Measurements from ENCODE around the gene CTXN3. TPM values are rescaled to one million over a fixed set of nuclear protein-coding genes. Genes with fewer than 3 reads are reported as not detected.

The CTXN3 gene
- total RNA-seq (10 to 100 TPM; 19.9 to 21.4 TPM), polyA plus RNA-seq (ENCODE audit: insufficient read length in 2 of 2) (10 to 100 TPM in 1 of 2 donors, 1 to 10 TPM in 1; 9.6 to 10.8 TPM)
- long read RNA-seq, donor 1, transcript CTXN3-201 (3 exons, 1,660 nt), result major isoform, 5 of 10 reads
- long read RNA-seq, donor 1, transcript CTXN3-204 (1 exons, 1,208 nt), result major isoform, 5 of 10 reads
- long read RNA-seq, donor 1, partial matches to known transcripts, result 0 of 10 reads
- long read RNA-seq, donor 1, other reads (novel, unspliced or antisense), result 0 of 10 reads
- long read RNA-seq, donor 2, partial matches to known transcripts, result 0 of 2 reads
- long read RNA-seq, donor 2, other reads (novel, unspliced or antisense), result 0 of 2 reads
- long read RNA-seq, donor 3, result 0 reads
- long read RNA-seq, donor 4, result 0 reads

- WGBS (ENCODE audit: insufficient coverage), result 24% methylated on average over 4 of the region's 7 CpGs
- DNase-seq (ENCODE audit: low read depth in 4 of 6, low spot score in 6 of 6), result peak in 1 of 6 donors; percentile 70
- no peaks in the 10 kb centered on the region for H3K36me3 ChIP-seq (ENCODE audit: control insufficient read depth, insufficient read depth, low read length)
These were observed at the start of gene CTXN3 for GRCh38 chr5:127649018-127649439. Gene CTXN3 (plus strand): TSS chr5:127649082. CDS start chr5:127657522, 8,440 bp downstream.

GRCh38 chr5:127599320-127599719 lies 49.6 kb upstream of the CTXN3 start:
- no peak for DNase-seq (ENCODE audit: low read depth in 4 of 6, low spot score in 6 of 6)
- WGBS (ENCODE audit: insufficient coverage), result 77% methylated on average over 3 of the region's 3 CpGs
- H3K27ac ChIP-seq (ENCODE audit: low read depth, low read length), result no peak overlapping the region

More at GRCh38 chr5:127649018-127649439, at the start of gene CTXN3:
- Histone ChIP-seq H3K9me3 (ENCODE audit: control insufficient read depth, insufficient read depth, low read length) (no peaks in the 10 kb centered on the region), H3K27me3 (ENCODE audit: control insufficient read depth, insufficient read depth, low read length) (no peaks in the 10 kb centered on the region), H3K27ac (ENCODE audit: low read depth, low read length) (peak within 1 kb of the TSS; percentile 25), H3K4me1 (ENCODE audit: control insufficient read depth, insufficient read depth, low read length) (no peaks in the 10 kb centered on the region), H3K4me3 (ENCODE audit: low read depth, low read length) (peak within 1 kb of the TSS; percentile 16)

GRCh38 chr5:127599847-127600246 lies 49.0 kb upstream of the CTXN3 start:
- Histone ChIP-seq H3K27me3 (ENCODE audit: control insufficient read depth, insufficient read depth, low read length) (no peaks in the 10 kb centered on the region), H3K9me3 (ENCODE audit: control insufficient read depth, insufficient read depth, low read length) (no peaks in the 10 kb centered on the region), H3K36me3 (ENCODE audit: control insufficient read depth, insufficient read depth, low read length) (no peaks in the 10 kb centered on the region), H3K27ac (ENCODE audit: low read depth, low read length) (no peak overlapping the region), H3K4me1 (ENCODE audit: control insufficient read depth, insufficient read depth, low read length) (no peaks in the 10 kb centered on the region), H3K4me3 (ENCODE audit: low read depth, low read length) (no peak overlapping the region)
- WGBS (ENCODE audit: insufficient coverage), result 100% methylated on average over 1 of the region's 4 CpGs
- no peak for DNase-seq (ENCODE audit: low read depth in 4 of 6, low spot score in 6 of 6)

More at GRCh38 chr5:127599320-127599719, 49.6 kb upstream of the CTXN3 start:
- H3K36me3 ChIP-seq (ENCODE audit: control insufficient read depth, insufficient read depth, low read length), result no peaks in the 10 kb centered on the region
- H3K4me3 ChIP-seq (ENCODE audit: low read depth, low read length), result no peak overlapping the region
- H3K4me1 ChIP-seq (ENCODE audit: control insufficient read depth, insufficient read depth, low read length), result no peaks in the 10 kb centered on the region
- H3K27me3 ChIP-seq (ENCODE audit: control insufficient read depth, insufficient read depth, low read length), result no peaks in the 10 kb centered on the region
- H3K9me3 ChIP-seq (ENCODE audit: control insufficient read depth, insufficient read depth, low read length), result no peaks in the 10 kb centered on the region

- no peak overlapping the region for H3K4me3 ChIP-seq (ENCODE audit: low read depth, low read length)
- H3K27me3 ChIP-seq (ENCODE audit: control insufficient read depth, insufficient read depth, low read length), result no peaks in the 10 kb centered on the region
- WGBS (ENCODE audit: insufficient coverage), result no CpG with 5 or more reads among the region's 1 CpG
- no peaks in the 10 kb centered on the region for H3K4me1 ChIP-seq (ENCODE audit: control insufficient read depth, insufficient read depth, low read length)
- DNase-seq (ENCODE audit: low read depth in 4 of 6, low spot score in 6 of 6), result no peak
- no peaks in the 10 kb centered on the region for H3K9me3 ChIP-seq (ENCODE audit: control insufficient read depth, insufficient read depth, low read length)
- no peaks in the 10 kb centered on the region for H3K36me3 ChIP-seq (ENCODE audit: control insufficient read depth, insufficient read depth, low read length)
- no peak overlapping the region for H3K27ac ChIP-seq (ENCODE audit: low read depth, low read length)
These were observed 47.8 kb upstream of the CTXN3 start for GRCh38 chr5:127601111-127601510.

GRCh38 chr5:127601601-127602000 lies 47.3 kb upstream of the CTXN3 start:
- DNase-seq (ENCODE audit: low read depth in 4 of 6, low spot score in 6 of 6), result no peak
- no peaks in the 10 kb centered on the region for H3K4me1 ChIP-seq (ENCODE audit: control insufficient read depth, insufficient read depth, low read length)
- WGBS (ENCODE audit: insufficient coverage), result no CpG with 5 or more reads among the region's 4 CpGs

GRCh38 chr5:127602481-127602880 lies 46.4 kb upstream of the CTXN3 start:
- WGBS (ENCODE audit: insufficient coverage), result 98% methylated on average over 3 of the region's 3 CpGs
- Histone ChIP-seq H3K27ac (ENCODE audit: low read depth, low read length) (no peak overlapping the region), H3K9me3 (ENCODE audit: control insufficient read depth, insufficient read depth, low read length) (no peaks in the 10 kb centered on the region), H3K4me3 (ENCODE audit: low read depth, low read length) (no peak overlapping the region), H3K4me1 (ENCODE audit: control insufficient read depth, insufficient read depth, low read length) (no peaks in the 10 kb centered on the region), H3K36me3 (ENCODE audit: control insufficient read depth, insufficient read depth, low read length) (no peaks in the 10 kb centered on the region), H3K27me3 (ENCODE audit: control insufficient read depth, insufficient read depth, low read length) (no peaks in the 10 kb centered on the region)
- DNase-seq (ENCODE audit: low read depth in 4 of 6, low spot score in 6 of 6), result no peak

More at GRCh38 chr5:127601601-127602000, 47.3 kb upstream of the CTXN3 start:
- Histone ChIP-seq H3K4me3 (ENCODE audit: low read depth, low read length) (no peak overlapping the region), H3K27me3 (ENCODE audit: control insufficient read depth, insufficient read depth, low read length) (no peaks in the 10 kb centered on the region), H3K27ac (ENCODE audit: low read depth, low read length) (no peak overlapping the region), H3K36me3 (ENCODE audit: control insufficient read depth, insufficient read depth, low read length) (no peaks in the 10 kb centered on the region), H3K9me3 (ENCODE audit: control insufficient read depth, insufficient read depth, low read length) (no peaks in the 10 kb centered on the region)

- no peaks in the 10 kb centered on the region for H3K36me3 ChIP-seq (ENCODE audit: control insufficient read depth, insufficient read depth, low read length)
- H3K4me3 ChIP-seq (ENCODE audit: low read depth, low read length), result no peak overlapping the region
- 17% methylated on average over 3 of the region's 8 CpGs for WGBS (ENCODE audit: insufficient coverage)
- H3K4me1 ChIP-seq (ENCODE audit: control insufficient read depth, insufficient read depth, low read length), result no peaks in the 10 kb centered on the region
- H3K9me3 ChIP-seq (ENCODE audit: control insufficient read depth, insufficient read depth, low read length), result no peaks in the 10 kb centered on the region
- H3K27ac ChIP-seq (ENCODE audit: low read depth, low read length), result no peak overlapping the region
- no peaks in the 10 kb centered on the region for H3K27me3 ChIP-seq (ENCODE audit: control insufficient read depth, insufficient read depth, low read length)
- no peak for DNase-seq (ENCODE audit: low read depth in 4 of 6, low spot score in 6 of 6)
These were observed 45.7 kb upstream of the CTXN3 start for GRCh38 chr5:127602896-127603844.

GRCh38 chr5:127608077-127608660 lies 40.7 kb upstream of the CTXN3 start:
- DNase-seq (ENCODE audit: low read depth in 4 of 6, low spot score in 6 of 6), result peak in 1 of 6 donors; percentile 37
- Histone ChIP-seq H3K36me3 (ENCODE audit: control insufficient read depth, insufficient read depth, low read length) (no peaks in the 10 kb centered on the region), H3K27ac (ENCODE audit: low read depth, low read length) (no peak overlapping the region), H3K4me1 (ENCODE audit: control insufficient read depth, insufficient read depth, low read length) (no peaks in the 10 kb centered on the region), H3K9me3 (ENCODE audit: control insufficient read depth, insufficient read depth, low read length) (no peaks in the 10 kb centered on the region), H3K4me3 (ENCODE audit: low read depth, low read length) (no peak overlapping the region), H3K27me3 (ENCODE audit: control insufficient read depth, insufficient read depth, low read length) (no peaks in the 10 kb centered on the region)
- WGBS (ENCODE audit: insufficient coverage), result 67% methylated on average over 1 of the region's 6 CpGs

GRCh38 chr5:127609011-127609410 lies 39.9 kb upstream of the CTXN3 start:
- Histone ChIP-seq H3K36me3 (ENCODE audit: control insufficient read depth, insufficient read depth, low read length) (no peaks in the 10 kb centered on the region), H3K27me3 (ENCODE audit: control insufficient read depth, insufficient read depth, low read length) (no peaks in the 10 kb centered on the region), H3K4me1 (ENCODE audit: control insufficient read depth, insufficient read depth, low read length) (no peaks in the 10 kb centered on the region), H3K4me3 (ENCODE audit: low read depth, low read length) (no peak overlapping the region), H3K27ac (ENCODE audit: low read depth, low read length) (no peak overlapping the region), H3K9me3 (ENCODE audit: control insufficient read depth, insufficient read depth, low read length) (no peaks in the 10 kb centered on the region)
- 63% methylated on average over 2 of the region's 2 CpGs for WGBS (ENCODE audit: insufficient coverage)
- DNase-seq (ENCODE audit: low read depth in 4 of 6, low spot score in 6 of 6), result no peak
